H9 (cell line): ENCODE measurements around the gene ANXA4. TPM values are rescaled to one million over a fixed set of nuclear protein-coding genes. Genes with fewer than 3 reads are reported as not detected.
A peak's percentile ranks its signal among the peaks of the same experiment; 100 is the strongest.

Experiments used
- DNase-seq: peaks from one replicate; pipeline ENCODE4 v3.0.0-alpha.2; 2017
- H2AFZ ChIP-seq: one replicate; pipeline ENCODE4 v1.6.1; 2013; ENCODE audit warnings: mild to moderate bottlenecking, low read length, control low read depth, moderate library complexity
- H2AK5ac ChIP-seq: 2 replicates; pipeline ENCODE4 v1.6.1; 2013; ENCODE audit warnings: low read length, control low read depth, mixed read lengths; ENCODE audit not compliant: insufficient read length
- H2BK120ac ChIP-seq: one replicate; pipeline ENCODE4 v1.6.1; 2013; ENCODE audit warnings: low read depth, mild to moderate bottlenecking, low read length, control low read depth, inconsistent platforms; ENCODE audit not compliant: poor library complexity, severe bottlenecking
- H2BK12ac ChIP-seq: 2 replicates; pipeline ENCODE4 v1.6.1; 2013; ENCODE audit warnings: low read length, control low read depth, mixed read lengths, low read depth; ENCODE audit not compliant: insufficient read length
- H2BK15ac ChIP-seq: 2 replicates; pipeline ENCODE4 v1.6.1; 2013; ENCODE audit warnings: low read depth, low read length, control low read depth
- H2BK20ac ChIP-seq: one replicate; pipeline ENCODE4 v1.6.1; 2013; ENCODE audit warnings: low read depth, mild to moderate bottlenecking, low read length, control low read depth, inconsistent platforms; ENCODE audit not compliant: poor library complexity, severe bottlenecking
- H2BK5ac ChIP-seq: 2 replicates; pipeline ENCODE4 v1.6.1; 2013; ENCODE audit warnings: low read length, control low read depth, mixed read lengths; ENCODE audit not compliant: insufficient read length
- H3K14ac ChIP-seq: 2 replicates; pipeline ENCODE4 v1.6.1; 2013; ENCODE audit warnings: low read length, control low read depth; ENCODE audit not compliant: insufficient read depth
- H3K18ac ChIP-seq: 2 replicates; pipeline ENCODE4 v1.6.1; 2013; ENCODE audit warnings: low read depth, mild to moderate bottlenecking, mixed read lengths, low read length, control low read depth; ENCODE audit not compliant: insufficient read length
- H3K23ac ChIP-seq: 2 replicates; pipeline ENCODE4 v1.6.1; 2013; ENCODE audit warnings: low read length, control low read depth, mixed read lengths, low read depth; ENCODE audit not compliant: insufficient read length
- H3K23me2 ChIP-seq: 2 replicates; pipeline ENCODE4 v1.6.1; 2013; ENCODE audit warnings: low read depth, mild to moderate bottlenecking, mixed read lengths, low read length, control low read depth; ENCODE audit not compliant: insufficient read length, poor library complexity, severe bottlenecking
- H3K27ac ChIP-seq: 2 replicates; pipeline ENCODE4 v1.5.1; 2013; ENCODE audit warnings: low read length, control low read depth, mixed read lengths, low read depth; ENCODE audit not compliant: insufficient read length
- H3K27me3 ChIP-seq: 2 replicates; pipeline ENCODE4 v1.6.1; 2013; ENCODE audit warnings: low read length, control low read depth, inconsistent platforms; ENCODE audit not compliant: insufficient read depth
- H3K4ac ChIP-seq: 2 replicates; pipeline ENCODE4 v1.6.1; 2013; ENCODE audit warnings: low read depth, mild to moderate bottlenecking, control low read depth, inconsistent platforms, low read length, moderate library complexity
- H3K4me1 ChIP-seq: 2 replicates; pipeline ENCODE4 v1.6.1; 2013; ENCODE audit warnings: low read length, control low read depth, inconsistent platforms; ENCODE audit not compliant: insufficient read depth
- H3K4me2 ChIP-seq: 2 replicates; pipeline ENCODE4 v1.6.1; 2013; ENCODE audit warnings: low read length, control low read depth, mixed read lengths; ENCODE audit not compliant: insufficient read length, insufficient read depth
- H3K56ac ChIP-seq: 2 replicates; pipeline ENCODE4 v1.6.1; 2013; ENCODE audit warnings: low read depth, mild to moderate bottlenecking, mixed read lengths, low read length, control low read depth; ENCODE audit not compliant: insufficient read length
- H3K79me1 ChIP-seq: 2 replicates; pipeline ENCODE4 v1.6.1; 2013; ENCODE audit warnings: low read depth, mild to moderate bottlenecking, moderate library complexity, low read length, control low read depth, inconsistent platforms; ENCODE audit not compliant: insufficient read depth, poor library complexity, severe bottlenecking
- H3K79me2 ChIP-seq: 2 replicates; pipeline ENCODE4 v1.6.1; 2013; ENCODE audit warnings: low read length, control low read depth, inconsistent platforms; ENCODE audit not compliant: insufficient read depth
- H3K9ac ChIP-seq: 2 replicates; pipeline ENCODE4 v1.6.1; 2013; ENCODE audit warnings: low read length, control low read depth, mixed read lengths; ENCODE audit not compliant: insufficient read length; ENCODE audit errors: extremely low read depth
- H3K9me3 ChIP-seq: one replicate; pipeline ENCODE4 v1.6.1; 2013; ENCODE audit warnings: low read depth, low read length, inconsistent platforms; ENCODE audit not compliant: control insufficient read depth
- H3T11ph ChIP-seq: one replicate; pipeline ENCODE4 v1.6.1; 2013; ENCODE audit warnings: mild to moderate bottlenecking, low read length, control low read depth, inconsistent platforms
- H4K20me1 ChIP-seq: one replicate; pipeline ENCODE4 v1.6.1; 2013; ENCODE audit not compliant: control insufficient read depth, insufficient read length, insufficient read depth
- H4K5ac ChIP-seq: 2 replicates; pipeline ENCODE4 v1.6.1; 2013; ENCODE audit warnings: low read depth, mild to moderate bottlenecking, mixed read lengths, low read length, control low read depth; ENCODE audit not compliant: insufficient read length
- H4K8ac ChIP-seq: replicated peaks from 2 replicates; pipeline ENCODE4 v1.6.1; 2013; ENCODE audit warnings: low read length, control low read depth, mixed read lengths, low read depth; ENCODE audit not compliant: insufficient read length
- H4K91ac ChIP-seq: 2 replicates; pipeline ENCODE4 v1.6.1; 2013; ENCODE audit warnings: low read depth, mild to moderate bottlenecking, moderate library complexity, mixed read lengths, low read length, control low read depth; ENCODE audit not compliant: insufficient read length
- H3K27ac Mint-ChIP-seq, 3 experiments: 2 replicates in 2 of 3; 3 replicates in 1 of 3; pipeline ENCODE4 v1.8.0; 2020 to 2021; ENCODE audit warnings: mixed read lengths in 3 of 3, mild to moderate bottlenecking in 1 of 3, moderate library complexity in 1 of 3
- H3K27me3 Mint-ChIP-seq: 2 replicates; pipeline ENCODE4 v1.8.0; 2021; ENCODE audit warnings: low read depth, mild to moderate bottlenecking, moderate library complexity, mixed read lengths
- H3K36me3 Mint-ChIP-seq, 3 experiments: 2 replicates in 2 of 3; 3 replicates in 1 of 3; pipeline ENCODE4 v1.8.0; 2020 to 2021; ENCODE audit warnings: low read depth in 3 of 3, mixed read lengths in 3 of 3; ENCODE audit not compliant: insufficient read depth in 1 of 3
- H3K4me1 Mint-ChIP-seq, 2 experiments: 2 replicates each; pipeline ENCODE4 v1.8.0; 2020; ENCODE audit warnings: mixed read lengths in 2 of 2
- H3K4me3 Mint-ChIP-seq, 2 experiments: 2 replicates in 1 of 2; 3 replicates in 1 of 2; pipeline ENCODE4 v1.8.0; 2020 to 2021; ENCODE audit warnings: mild to moderate bottlenecking in 2 of 2, mixed read lengths in 2 of 2, moderate library complexity in 1 of 2
- H3K9me3 Mint-ChIP-seq, 2 experiments: 2 replicates in 1 of 2; 3 replicates in 1 of 2; pipeline ENCODE4 v1.8.0; 2020; ENCODE audit warnings: mild to moderate bottlenecking in 2 of 2, mixed read lengths in 2 of 2, moderate library complexity in 1 of 2
- CTCF ChIP-seq: fragments of 200-600 bp; sonication (generic); conservative IDR thresholded peaks from 3 replicates; pipeline ENCODE4 v1.8.0; 2021; ENCODE audit warnings: antibody characterized with exemption, mild to moderate bottlenecking
- WGBS: extraction: QIAGEN DNeasy Blood & Tissue Kit; methylation state at CpG from one replicate; pipeline ENCODE4 v1.1.7; 2013; ENCODE audit warnings: missing lambda C conversion rate, low lambda C conversion rate, mixed read lengths; ENCODE audit not compliant: insufficient read length; ENCODE audit errors: extremely low coverage; 5-methylcytosine and 5-hydroxymethylcytosine counted together
- total RNA-seq: library from RNA; stranded (reverse); gene quantifications from 2 replicates; pipeline ENCODE4 v1.2.1, GENCODE V29; 2021

ANXA4 gene
- total RNA-seq, 1 experiment from 2014 or later = 14.4 TPM

- Histone ChIP-seq H3K14ac (no peak overlapping the region), H3K9me3 (no peaks in the 10 kb centered on the region), H2BK12ac (no peak overlapping the region), H4K20me1 (peaks cover 2% of the 10 kb centered on the region), H2BK20ac (no peak overlapping the region), H3K18ac (no peak overlapping the region), H4K5ac (no peak overlapping the region), H3K27me3 (no peaks in the 10 kb centered on the region), H3K56ac (no peak overlapping the region), H3K27ac (no peak overlapping the region), H2BK120ac (no peak overlapping the region), H2BK15ac (no peak overlapping the region), H3K79me1 (no peaks in the 10 kb centered on the region), H4K91ac (no peak overlapping the region), H3K9ac (no peak overlapping the region), H3K79me2 (no peaks in the 10 kb centered on the region), H4K8ac (no peak overlapping the region), H2AK5ac (no peak overlapping the region), H3K23me2 (no peaks in the 10 kb centered on the region), H3K4ac (no peak overlapping the region), H3K4me2 (peak overlapping the region; percentile 11), H2AFZ (no peak overlapping the region), H3T11ph (no peak overlapping the region), H3K23ac (no peak overlapping the region), H2BK5ac (no peak overlapping the region), H3K4me1 (peaks cover 27% of the 10 kb centered on the region)
- peaks cover 0 to 5% (median 3%) of the 10 kb centered on the region in 3 experiments; a peak in 5 of 7 replicates for H3K36me3 Mint-ChIP-seq
- TF ChIP-seq CTCF = no peak
- no peak overlapping the region; a peak in 2 of 7 replicates for H3K27ac Mint-ChIP-seq
- peaks cover 57 to 61% of the 10 kb centered on the region in 2 experiments for H3K4me1 Mint-ChIP-seq
- H3K27me3 Mint-ChIP-seq = peaks cover 20% of the 10 kb centered on the region
- WGBS = no CpG with 5 or more reads among the region's 6 CpGs
- no peak for DNase-seq
- peaks cover 4 to 5% of the 10 kb centered on the region in 2 experiments; a peak in 4 of 5 replicates for H3K9me3 Mint-ChIP-seq
- no peak overlapping the region; a peak in 1 of 5 replicates for H3K4me3 Mint-ChIP-seq
Observed at GRCh38 chr2:69714024-69714423, 27.9 kb upstream of the ANXA4 start.
